ENCODE measurements around the gene DDX28. TPM values are rescaled to one million over a fixed set of nuclear protein-coding genes. Genes with fewer than 3 reads are reported as not detected.

Gene DDX28
- total and polyA plus RNA-seq, 2 donors from 2014 or later = 10.6 to 13.1 TPM

- H3K27ac ChIP-seq (ENCODE audit: low read depth in 2 of 2, low read length in 2 of 2) = no peak overlapping the region
- H3K9me3 ChIP-seq (ENCODE audit: control insufficient read depth in 2 of 3, insufficient read depth in 1 of 3, low read length in 3 of 3) = no peaks in the 10 kb centered on the region
- peak overlapping the region; percentile 78 to 89 (median 82) for H3K4me3 ChIP-seq (ENCODE audit: low read length in 3 of 3)
- peak overlapping the region; percentile 11 to 86 (median 79) for H3K9ac ChIP-seq (ENCODE audit: low read length in 3 of 3)
- H3K27me3 ChIP-seq (ENCODE audit: control insufficient read depth, insufficient read depth, low read length) = no peaks in the 10 kb centered on the region
- H3K4me1 ChIP-seq (ENCODE audit: control insufficient read depth in 2 of 3, insufficient read depth in 2 of 3, low read depth in 1 of 3, low read length in 3 of 3) = peaks cover 0 to 14% (median 6%) of the 10 kb centered on the region in 3 donors
- intact Hi-C loops (cut with DNase I) = no loop called here
- DNase-seq (peak in 1 of 5 donors; percentile 78), FAIRE-seq (no peak)
- no peak for TF ChIP-seq CTCF (IDR thresholded peaks at IDR 0.05; ENCODE audit: borderline replicate concordance, extremely low read depth, insufficient read depth)
- peaks cover 0 to 2% (median 0%) of the 10 kb centered on the region in 3 donors for H3K36me3 ChIP-seq (ENCODE audit: control insufficient read depth in 2 of 3, insufficient read depth in 3 of 3, low read length in 3 of 3)
These were observed 729 bp downstream of the DDX28 start for GRCh38 chr16:68022278-68022727.

GRCh38 chr16:68021490-68021889, 1.5 kb downstream of the DDX28 start:
- intact Hi-C loops (cut with DNase I) = no loop called here
- Histone ChIP-seq H3K27ac (ENCODE audit: low read depth in 2 of 2, low read length in 2 of 2) (no peak overlapping the region), H3K9ac (ENCODE audit: low read length in 3 of 3) (peak overlapping the region in 1 of 3 donors; percentile 19), H3K9me3 (ENCODE audit: control insufficient read depth in 2 of 3, insufficient read depth in 1 of 3, low read length in 3 of 3) (no peaks in the 10 kb centered on the region), H3K36me3 (ENCODE audit: control insufficient read depth in 2 of 3, insufficient read depth in 3 of 3, low read length in 3 of 3) (peaks cover 0 to 2% (median 0%) of the 10 kb centered on the region in 3 donors), H3K4me3 (ENCODE audit: low read length in 3 of 3) (peak overlapping the region in 1 of 3 donors; percentile 82), H3K4me1 (ENCODE audit: control insufficient read depth in 2 of 3, insufficient read depth in 2 of 3, low read depth in 1 of 3, low read length in 3 of 3) (peaks cover 0 to 14% (median 6%) of the 10 kb centered on the region in 3 donors), H3K27me3 (ENCODE audit: control insufficient read depth, insufficient read depth, low read length) (no peaks in the 10 kb centered on the region)
- DNase-seq (no peak), FAIRE-seq (no peak)
- no peak for TF ChIP-seq CTCF (IDR thresholded peaks at IDR 0.05; ENCODE audit: borderline replicate concordance, extremely low read depth, insufficient read depth)

- intact Hi-C loops (cut with DNase I) = no loop called here
- no peak for TF ChIP-seq CTCF (IDR thresholded peaks at IDR 0.05; ENCODE audit: borderline replicate concordance, extremely low read depth, insufficient read depth)
- Histone ChIP-seq H3K9me3 (ENCODE audit: control insufficient read depth in 2 of 3, insufficient read depth in 1 of 3, low read length in 3 of 3) (no peaks in the 10 kb centered on the region), H3K4me3 (ENCODE audit: low read length in 3 of 3) (no peak overlapping the region), H3K27me3 (ENCODE audit: control insufficient read depth, insufficient read depth, low read length) (no peaks in the 10 kb centered on the region), H3K4me1 (ENCODE audit: control insufficient read depth in 2 of 3, insufficient read depth in 2 of 3, low read depth in 1 of 3, low read length in 3 of 3) (peaks cover 0 to 14% (median 6%) of the 10 kb centered on the region in 3 donors), H3K9ac (ENCODE audit: low read length in 3 of 3) (no peak overlapping the region), H3K27ac (ENCODE audit: low read depth in 2 of 2, low read length in 2 of 2) (no peak overlapping the region), H3K36me3 (ENCODE audit: control insufficient read depth in 2 of 3, insufficient read depth in 3 of 3, low read length in 3 of 3) (peaks cover 0 to 2% (median 0%) of the 10 kb centered on the region in 3 donors)
- no peak for FAIRE-seq
- no peak for DNase-seq
These were observed 3.8 kb downstream of the DDX28 start for GRCh38 chr16:68019167-68019680.

- no peaks in the 10 kb centered on the region for H3K9me3 ChIP-seq (ENCODE audit: control insufficient read depth in 2 of 3, insufficient read depth in 1 of 3, low read length in 3 of 3)
- intact Hi-C loops (cut with DNase I) = no loop called here
- no peaks in the 10 kb centered on the region for H3K36me3 ChIP-seq (ENCODE audit: control insufficient read depth in 2 of 3, insufficient read depth in 3 of 3, low read length in 3 of 3)
- H3K4me1 ChIP-seq (ENCODE audit: control insufficient read depth in 2 of 3, insufficient read depth in 2 of 3, low read depth in 1 of 3, low read length in 3 of 3) = no peaks in the 10 kb centered on the region
- H3K4me3 ChIP-seq (ENCODE audit: low read length in 3 of 3) = no peak within 1 kb of the TSS
- H3K27ac ChIP-seq (ENCODE audit: low read depth in 2 of 2, low read length in 2 of 2) = no peak within 1 kb of the TSS
- no peak within 1 kb of the TSS for H3K9ac ChIP-seq (ENCODE audit: low read length in 3 of 3)
- no peak for FAIRE-seq
- DNase-seq = no peak
- H3K27me3 ChIP-seq (ENCODE audit: control insufficient read depth, insufficient read depth, low read length) = no peaks in the 10 kb centered on the region
- TF ChIP-seq CTCF (IDR thresholded peaks at IDR 0.05; ENCODE audit: borderline replicate concordance, extremely low read depth, insufficient read depth) = no peak
These were observed 7.4 kb downstream of the DDX28 start, which contains the start of gene DPEP2NB for GRCh38 chr16:68015681-68016080. DPEP2NB (minus strand) TSS chr16:68015911; CDS start chr16:68015770, 141 bp downstream.

Measured in kidney (tissue), 14 donors.